Mesendoderm (in vitro differentiated cells): ENCODE data around the gene SCG3.

ENCODE experiments used
- DNase-seq: peaks from one replicate; pipeline ENCODE4 v3.0.0; 2013
- H2AK5ac ChIP-seq: 2 replicates; pipeline ENCODE4 v1.6.1; 2013; ENCODE audit warnings: low read length, inconsistent platforms
- H2BK120ac ChIP-seq: 2 replicates; pipeline ENCODE4 v1.6.1; 2013; ENCODE audit warnings: low read depth, mild to moderate bottlenecking, low read length, moderate library complexity, mixed read lengths
- H2BK15ac ChIP-seq: replicated peaks from 2 replicates; pipeline ENCODE4 v1.6.1; 2013; ENCODE audit warnings: low read depth, mild to moderate bottlenecking, moderate library complexity
- H2BK5ac ChIP-seq: 2 replicates; pipeline ENCODE4 v1.6.1; 2013; ENCODE audit warnings: low read length, inconsistent platforms
- H3K18ac ChIP-seq: 2 replicates; pipeline ENCODE4 v1.6.1; 2013; ENCODE audit warnings: mild to moderate bottlenecking, low read length, mixed read lengths
- H3K23ac ChIP-seq: one replicate; pipeline ENCODE4 v1.6.1; 2013; ENCODE audit warnings: low read length
- H3K27ac ChIP-seq: 2 replicates; pipeline ENCODE4 v1.5.1; 2013; ENCODE audit warnings: low read depth, mild to moderate bottlenecking, inconsistent platforms, low read length, moderate library complexity
- H3K27me3 ChIP-seq: 2 replicates; pipeline ENCODE4 v1.6.1; 2013; ENCODE audit warnings: low read length, control low read depth, mild to moderate bottlenecking, inconsistent platforms; ENCODE audit not compliant: insufficient read depth, poor library complexity
- H3K36me3 ChIP-seq: 2 replicates; pipeline ENCODE4 v1.6.1; 2013; ENCODE audit warnings: low read length, inconsistent platforms; ENCODE audit not compliant: control insufficient read depth, insufficient read depth
- H3K4ac ChIP-seq: one replicate; pipeline ENCODE4 v1.6.1; 2013; ENCODE audit warnings: low read depth, mild to moderate bottlenecking, low read length, moderate library complexity
- H3K4me1 ChIP-seq: 2 replicates; pipeline ENCODE4 v1.6.1; 2013; ENCODE audit warnings: low read depth, low read length, inconsistent platforms; ENCODE audit not compliant: control insufficient read depth
- H3K4me2 ChIP-seq: 2 replicates; pipeline ENCODE4 v1.6.1; 2013; ENCODE audit warnings: low read length
- H3K4me3 ChIP-seq: 2 replicates; pipeline ENCODE4 v1.5.1; 2013; ENCODE audit warnings: mild to moderate bottlenecking, low read length
- H3K56ac ChIP-seq: one replicate; pipeline ENCODE4 v1.6.1; 2013; ENCODE audit warnings: low read length
- H3K79me1 ChIP-seq: 2 replicates; pipeline ENCODE4 v1.6.1; 2013; ENCODE audit warnings: low read length, inconsistent platforms
- H3K79me2 ChIP-seq: 2 replicates; pipeline ENCODE4 v1.6.1; 2013; ENCODE audit warnings: mild to moderate bottlenecking, low read length; ENCODE audit not compliant: control insufficient read depth, insufficient read depth
- H3K9ac ChIP-seq: 2 replicates; pipeline ENCODE4 v1.6.1; 2013; ENCODE audit warnings: low read length, inconsistent platforms
- H4K5ac ChIP-seq: one replicate; pipeline ENCODE4 v1.6.1; 2013; ENCODE audit warnings: low read length
- H4K8ac ChIP-seq: one replicate; pipeline ENCODE4 v1.6.1; 2013; ENCODE audit warnings: low read depth, mild to moderate bottlenecking, control low read depth, low read length, moderate library complexity
- WGBS: extraction: QIAGEN DNeasy Blood & Tissue Kit; methylation state at CpG from one replicate; pipeline ENCODE4 v1.1.7; 2013; ENCODE audit warnings: low lambda C conversion rate, missing lambda C conversion rate; ENCODE audit not compliant: insufficient coverage; ENCODE audit errors: extremely low coverage; 5-methylcytosine and 5-hydroxymethylcytosine counted together

Gene SCG3

DNA sequence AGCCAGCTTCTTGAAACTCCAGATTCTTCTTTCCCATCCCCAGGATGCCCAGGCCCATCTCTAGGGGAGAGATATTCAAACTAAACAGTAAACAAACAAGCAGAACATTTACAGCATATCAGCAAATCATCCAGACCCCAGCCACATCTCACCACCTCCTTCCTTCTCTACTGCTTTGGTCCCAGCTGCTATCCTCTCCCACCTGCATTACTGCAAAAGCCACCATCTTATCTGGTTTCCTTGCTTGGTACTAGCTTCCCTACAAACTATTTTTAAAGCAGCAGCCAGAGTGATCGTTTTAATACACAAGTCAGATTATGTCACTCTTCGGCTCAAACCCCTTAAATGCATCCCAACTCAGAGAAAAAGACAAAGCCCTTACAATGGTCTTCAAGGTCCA lies 51.3 kb downstream of the SCG3 start:
- Histone ChIP-seq H3K27me3 (peaks cover 3% of the 10 kb centered on the region), H3K36me3 (no peaks in the 10 kb centered on the region), H3K56ac (no peak overlapping the region), H2BK120ac (no peak overlapping the region), H3K18ac (no peak overlapping the region), H2BK15ac (no peak overlapping the region), H3K79me1 (no peaks in the 10 kb centered on the region), H2BK5ac (no peak overlapping the region), H3K27ac (no peak overlapping the region), H3K9ac (no peak overlapping the region), H4K8ac (no peak overlapping the region), H4K5ac (no peak overlapping the region), H3K4me1 (no peaks in the 10 kb centered on the region), H2AK5ac (no peak overlapping the region), H3K4ac (no peak overlapping the region), H3K79me2 (no peaks in the 10 kb centered on the region), H3K4me2 (no peak overlapping the region), H3K4me3 (no peak overlapping the region), H3K23ac (no peak overlapping the region)
- WGBS: no CpG with 5 or more reads among the region's 2 CpGs
- no peak for DNase-seq

DNA sequence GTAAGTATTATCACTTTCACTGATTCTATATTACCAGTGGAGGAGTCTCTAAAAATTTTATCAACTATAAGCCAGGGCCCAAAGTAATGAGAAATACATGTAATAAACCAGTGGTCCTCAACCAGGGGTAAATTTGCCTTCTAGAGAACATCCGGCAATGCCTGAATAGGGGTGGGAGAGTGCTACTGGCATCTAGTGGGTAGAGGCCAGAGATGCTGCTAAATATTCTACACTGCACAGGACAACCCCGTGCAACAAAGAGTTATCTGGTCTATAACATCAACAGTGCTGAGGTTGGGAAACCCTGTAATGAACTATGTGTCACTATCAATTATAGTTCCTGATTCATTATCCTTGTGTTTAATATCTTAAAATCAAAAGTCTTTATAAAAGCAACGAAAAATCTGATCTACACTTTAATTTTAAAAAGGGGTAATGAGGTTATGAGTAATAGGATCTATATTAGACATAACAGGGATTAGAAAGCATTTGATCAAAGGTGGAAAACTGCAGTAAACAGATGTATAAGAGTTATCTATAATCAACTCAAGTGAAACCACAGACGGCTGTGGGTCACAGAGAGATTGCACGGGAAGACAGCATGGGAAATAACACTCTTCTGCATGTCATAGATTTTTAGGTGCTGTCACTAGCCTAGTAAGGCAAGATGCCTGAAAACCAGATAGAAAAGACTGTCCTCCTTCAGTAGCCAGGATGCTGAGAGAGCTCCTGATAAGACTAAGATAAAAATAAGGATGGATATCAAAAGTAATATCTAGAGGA lies 54.1 kb downstream of the SCG3 start:
- Histone ChIP-seq H3K79me2 (no peaks in the 10 kb centered on the region), H3K9ac (no peak overlapping the region), H4K5ac (no peak overlapping the region), H2BK5ac (no peak overlapping the region), H3K27ac (no peak overlapping the region), H2BK120ac (no peak overlapping the region), H3K4me1 (no peaks in the 10 kb centered on the region), H2BK15ac (no peak overlapping the region), H3K27me3 (peaks cover 5% of the 10 kb centered on the region), H3K4ac (no peak overlapping the region), H3K4me2 (no peak overlapping the region), H4K8ac (no peak overlapping the region), H3K36me3 (no peaks in the 10 kb centered on the region), H3K56ac (no peak overlapping the region), H3K79me1 (no peaks in the 10 kb centered on the region), H2AK5ac (no peak overlapping the region), H3K18ac (no peak overlapping the region), H3K4me3 (no peak overlapping the region), H3K23ac (no peak overlapping the region)
- no peak for DNase-seq
- 100% methylated on average over 1 of the region's 5 CpGs for WGBS

DNA sequence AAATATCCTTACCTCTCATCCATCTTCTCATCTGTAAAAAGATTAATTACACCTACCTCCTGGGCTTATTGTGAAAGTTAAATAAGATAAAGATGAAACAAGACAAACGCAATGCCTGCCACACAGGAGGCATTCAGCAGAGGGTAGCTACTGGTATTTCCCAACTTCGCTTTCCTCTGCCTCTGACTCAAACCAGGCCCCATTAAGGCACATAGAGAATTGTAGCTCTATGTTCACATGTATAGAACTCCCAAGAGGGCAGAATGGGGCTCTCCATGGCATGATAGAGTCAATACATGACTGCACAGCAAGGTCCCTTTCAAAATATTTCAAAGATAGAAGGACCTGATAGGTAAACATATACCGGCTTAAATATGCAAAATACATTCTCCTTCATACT lies 54.8 kb downstream of the SCG3 start:
- Histone ChIP-seq H3K4me2 (no peak overlapping the region), H3K4ac (no peak overlapping the region), H3K9ac (no peak overlapping the region), H2BK120ac (no peak overlapping the region), H3K27ac (no peak overlapping the region), H2BK15ac (no peak overlapping the region), H3K27me3 (peaks cover 5% of the 10 kb centered on the region), H2BK5ac (no peak overlapping the region), H3K4me3 (no peak overlapping the region), H3K4me1 (no peaks in the 10 kb centered on the region), H2AK5ac (no peak overlapping the region), H3K56ac (no peak overlapping the region), H3K18ac (no peak overlapping the region), H4K5ac (no peak overlapping the region), H3K23ac (no peak overlapping the region), H3K79me1 (no peaks in the 10 kb centered on the region), H3K79me2 (no peaks in the 10 kb centered on the region), H4K8ac (no peak overlapping the region), H3K36me3 (no peaks in the 10 kb centered on the region)
- no peak for DNase-seq
- no CpG with 5 or more reads among the region's 3 CpGs for WGBS

DNA sequence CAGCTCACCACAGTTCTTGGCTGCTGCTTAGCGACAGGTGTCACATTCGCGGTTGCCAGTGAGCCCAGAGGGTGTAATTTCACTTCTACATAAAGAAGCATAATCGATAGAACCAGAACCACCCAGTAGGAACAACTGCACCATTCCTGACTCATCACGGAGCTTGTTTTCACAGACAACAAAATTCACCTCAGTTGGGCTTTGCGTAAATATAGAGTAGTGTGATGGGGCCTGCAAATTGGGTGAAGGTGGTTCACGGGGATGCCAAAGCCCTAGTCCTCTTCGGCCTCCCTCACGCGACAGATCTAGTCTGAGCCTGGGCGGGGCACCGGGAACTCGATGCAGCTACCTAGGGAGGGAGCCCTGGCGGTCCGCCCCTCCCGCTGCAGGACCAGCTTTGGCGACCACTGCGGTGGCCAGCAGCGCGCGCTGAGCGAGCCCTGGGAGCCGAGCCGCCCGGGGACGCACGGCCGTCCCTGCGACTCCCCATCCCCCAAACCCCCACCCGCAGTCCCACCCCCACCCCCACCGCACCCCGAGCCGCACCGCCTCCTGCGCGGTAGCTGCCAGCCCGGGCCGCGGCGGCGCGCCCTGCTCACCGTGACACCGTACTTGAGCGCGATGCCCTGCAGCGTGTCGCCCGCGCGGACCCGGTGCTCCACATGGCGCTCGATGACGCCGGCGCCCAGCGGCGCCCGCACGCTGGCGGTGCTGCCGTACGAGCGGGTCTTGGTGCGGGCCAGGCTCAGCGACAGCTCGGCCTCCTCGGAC lies 55.6 kb downstream of the SCG3 start:
- Histone ChIP-seq H3K27me3 (peaks cover 5% of the 10 kb centered on the region), H3K9ac (peak overlapping the region; percentile 74), H2BK5ac (no peak overlapping the region), H2BK15ac (no peak overlapping the region), H3K4me2 (peak overlapping the region; percentile 75), H3K56ac (peak overlapping the region; percentile 90), H2BK120ac (no peak overlapping the region), H2AK5ac (no peak overlapping the region), H3K27ac (no peak overlapping the region), H3K4me1 (no peaks in the 10 kb centered on the region), H4K8ac (no peak overlapping the region), H3K79me1 (no peaks in the 10 kb centered on the region), H3K4ac (no peak overlapping the region), H3K4me3 (peak overlapping the region; percentile 46), H3K23ac (no peak overlapping the region), H3K79me2 (no peaks in the 10 kb centered on the region), H4K5ac (no peak overlapping the region), H3K36me3 (no peaks in the 10 kb centered on the region), H3K18ac (peak overlapping the region; percentile 54)
- peak; percentile 46 for DNase-seq
- WGBS: no CpG with 5 or more reads among the region's 69 CpGs

DNA sequence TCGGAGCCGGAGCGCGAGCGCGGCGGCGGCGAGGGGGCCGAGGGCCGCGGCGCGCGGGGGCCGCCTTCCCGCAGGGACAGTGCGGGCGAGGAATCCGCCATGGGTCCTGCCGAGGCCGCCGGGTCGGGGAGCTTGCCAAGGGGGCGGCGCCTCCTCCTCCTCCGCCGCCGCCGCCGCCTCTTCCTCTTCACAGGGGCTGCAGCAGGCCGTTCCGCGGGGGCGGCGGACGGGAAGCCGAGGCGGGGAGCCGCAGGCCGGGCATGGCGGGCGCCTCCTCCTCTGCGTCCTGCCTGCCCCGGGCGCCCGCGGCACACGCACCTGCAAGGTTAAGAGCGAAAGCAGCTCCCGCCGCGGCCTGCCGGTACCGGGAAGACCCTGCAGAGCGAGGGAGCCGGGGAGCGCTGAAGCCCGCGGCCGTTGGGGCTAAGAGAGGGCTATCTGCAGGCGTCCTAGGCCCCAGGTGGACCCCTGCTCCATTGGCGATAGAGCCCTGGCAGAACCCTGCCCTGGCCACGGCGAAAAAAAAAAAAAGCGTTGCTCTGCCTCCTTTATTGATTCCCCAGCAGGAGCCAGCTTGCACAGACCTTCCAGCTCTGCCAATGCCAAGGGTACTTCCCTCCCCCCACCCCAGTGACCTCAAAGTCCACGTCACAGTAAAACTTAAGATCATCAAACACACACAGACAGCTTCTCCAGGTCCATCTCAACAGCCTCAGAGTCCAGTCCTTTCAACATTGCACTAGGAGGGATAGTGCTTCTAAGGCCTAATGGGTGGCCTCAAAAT lies 56.4 kb downstream of the SCG3 start, which contains the start of gene LYSMD2:
Gene LYSMD2 (minus strand): TSS at position 134 of the 784 bp plus-strand sequence. CDS start 33 bp downstream, at position 101.
- H3K4ac ChIP-seq: no peak within 1 kb of the TSS
- no CpG with 5 or more reads among the region's 67 CpGs for WGBS
- no peak within 1 kb of the TSS for H2BK5ac ChIP-seq
- no peak within 1 kb of the TSS for H2BK15ac ChIP-seq
- H3K4me2 ChIP-seq: peak within 1 kb of the TSS; percentile 75
- no peak within 1 kb of the TSS for H4K5ac ChIP-seq
- no peaks in the 10 kb centered on the region for H3K4me1 ChIP-seq
- H2BK120ac ChIP-seq: no peak within 1 kb of the TSS
- H3K27me3 ChIP-seq: peaks cover 5% of the 10 kb centered on the region
- H3K18ac ChIP-seq: peak within 1 kb of the TSS; percentile 54
- H4K8ac ChIP-seq: no peak within 1 kb of the TSS
- peak within 1 kb of the TSS; percentile 74 for H3K9ac ChIP-seq
- peak within 1 kb of the TSS; percentile 46 for H3K4me3 ChIP-seq
- peak; percentile 42 for DNase-seq
- no peak within 1 kb of the TSS for H2AK5ac ChIP-seq
- H3K23ac ChIP-seq: peak within 1 kb of the TSS; percentile 85
- H3K79me2 ChIP-seq: no peaks in the 10 kb centered on the region
- no peak within 1 kb of the TSS for H3K27ac ChIP-seq
- H3K36me3 ChIP-seq: no peaks in the 10 kb centered on the region
- H3K79me1 ChIP-seq: no peaks in the 10 kb centered on the region
- H3K56ac ChIP-seq: peak within 1 kb of the TSS; percentile 90
